Head of caudate nucleus (tissue), 42 donors: Measurements from ENCODE around the gene ZDHHC14.
A peak's percentile ranks its signal among the peaks of the same experiment; 100 is the strongest.

Experiments used
- DNase-seq, 42 donors: peaks; one replicate each; pipeline versions ENCODE4 v3.0.0 to v3.0.0-alpha.2; 2020 to 2021; ENCODE audit warnings: mixed read lengths in 7 of 42
- intact Hi-C: fragments of 100-400 bp; cut with DNase I; formaldehyde crosslinking; loops from one replicate; pipeline ENCODE4 v1.15.0; 2022

ZDHHC14 gene

DNA sequence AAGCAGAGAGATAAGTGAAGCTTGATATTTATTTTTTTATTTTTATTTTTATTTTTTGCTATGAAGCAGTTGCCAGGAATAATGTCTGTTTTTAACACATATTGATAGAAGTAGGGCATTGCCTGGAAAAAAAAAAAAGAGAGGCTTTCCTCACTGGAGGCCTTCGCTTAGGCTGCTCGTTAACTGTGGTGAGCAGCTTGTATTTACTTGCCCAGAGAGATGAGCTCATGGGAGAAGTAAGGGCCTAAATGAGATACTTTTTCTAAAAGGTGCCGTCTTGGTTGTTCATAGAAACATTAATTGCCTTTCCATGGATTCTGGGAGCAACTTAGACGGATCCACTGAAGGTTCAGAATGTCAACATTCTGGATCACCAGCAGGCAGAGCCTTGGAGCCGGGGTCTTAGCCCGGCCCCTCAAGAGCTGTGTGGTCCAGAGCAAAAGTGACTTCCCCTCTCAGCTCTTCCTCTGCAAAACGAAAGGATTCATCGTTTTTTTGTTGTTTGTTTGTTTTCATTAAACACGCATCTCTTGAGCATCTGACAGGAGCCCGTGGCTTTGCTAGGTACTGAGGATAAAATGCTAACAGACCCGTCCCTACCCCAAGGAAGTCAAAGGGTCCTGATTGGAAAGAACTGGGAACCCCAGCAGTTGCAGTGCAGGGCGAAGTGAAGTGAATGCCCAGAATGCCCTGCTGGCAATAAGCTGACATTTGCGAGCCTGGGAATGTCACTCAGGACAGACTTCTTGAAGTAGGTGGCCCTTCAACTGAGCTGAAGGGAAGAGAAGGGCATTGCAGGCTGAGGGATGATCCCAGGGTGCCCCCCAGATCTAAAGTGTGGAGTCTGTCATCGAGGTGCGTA, 138.5 kb downstream of the ZDHHC14 start:
- DNase-seq: no peak
- intact Hi-C loops: no loop called here

DNA sequence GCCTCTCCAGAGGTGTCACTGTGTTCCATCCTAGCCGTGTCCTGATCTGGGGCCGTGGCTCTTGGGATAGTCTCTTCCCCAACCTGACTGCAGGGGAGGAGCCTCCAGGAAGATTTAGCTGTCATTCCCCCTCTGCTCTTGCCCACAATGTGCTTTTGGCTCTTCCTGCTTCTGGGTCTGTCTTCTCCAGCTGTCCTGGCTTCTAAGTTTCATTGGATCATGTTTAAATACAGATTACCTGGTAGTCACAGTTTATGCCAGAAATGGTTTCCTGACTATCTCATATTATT, 139.1 kb downstream of the ZDHHC14 start:
- intact Hi-C loops: no loop called here
- no peak for DNase-seq

DNA sequence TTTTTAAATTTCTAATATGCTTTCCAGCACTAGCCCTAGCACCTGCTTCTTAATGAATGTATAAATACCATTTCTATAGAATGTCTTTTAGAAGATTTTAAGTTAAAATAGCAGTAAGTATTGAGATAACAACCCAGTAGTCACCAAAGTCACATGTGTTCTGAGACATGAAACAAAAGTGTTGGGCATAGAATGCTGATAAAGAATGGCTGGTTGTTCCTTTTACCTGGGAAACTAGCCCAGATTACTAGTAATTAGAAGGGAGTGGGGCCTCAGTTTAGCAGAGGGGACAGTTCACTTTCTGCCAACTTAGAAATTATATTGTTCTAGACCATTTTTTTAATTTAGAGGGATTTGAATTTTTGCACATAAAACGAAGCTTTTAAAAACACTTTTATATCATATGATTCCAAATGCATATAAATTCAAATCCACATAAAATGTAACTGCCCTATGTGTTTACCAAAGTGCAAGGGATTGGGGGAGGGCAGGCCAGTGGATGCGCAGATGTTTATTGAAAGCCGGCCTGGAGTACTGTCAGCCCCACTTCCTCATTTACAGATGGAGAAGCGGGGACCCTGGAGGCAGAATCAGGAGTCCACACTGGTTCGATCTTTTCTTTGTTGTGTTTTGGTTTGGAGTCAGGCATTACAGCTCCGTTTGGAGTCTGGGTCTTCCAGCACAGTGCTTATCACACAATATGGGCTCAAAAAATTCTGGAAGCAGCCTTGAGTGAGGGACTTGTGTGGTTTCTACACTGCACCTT, 139.8 kb downstream of the ZDHHC14 start:
- intact Hi-C loops: no loop called here

DNA sequence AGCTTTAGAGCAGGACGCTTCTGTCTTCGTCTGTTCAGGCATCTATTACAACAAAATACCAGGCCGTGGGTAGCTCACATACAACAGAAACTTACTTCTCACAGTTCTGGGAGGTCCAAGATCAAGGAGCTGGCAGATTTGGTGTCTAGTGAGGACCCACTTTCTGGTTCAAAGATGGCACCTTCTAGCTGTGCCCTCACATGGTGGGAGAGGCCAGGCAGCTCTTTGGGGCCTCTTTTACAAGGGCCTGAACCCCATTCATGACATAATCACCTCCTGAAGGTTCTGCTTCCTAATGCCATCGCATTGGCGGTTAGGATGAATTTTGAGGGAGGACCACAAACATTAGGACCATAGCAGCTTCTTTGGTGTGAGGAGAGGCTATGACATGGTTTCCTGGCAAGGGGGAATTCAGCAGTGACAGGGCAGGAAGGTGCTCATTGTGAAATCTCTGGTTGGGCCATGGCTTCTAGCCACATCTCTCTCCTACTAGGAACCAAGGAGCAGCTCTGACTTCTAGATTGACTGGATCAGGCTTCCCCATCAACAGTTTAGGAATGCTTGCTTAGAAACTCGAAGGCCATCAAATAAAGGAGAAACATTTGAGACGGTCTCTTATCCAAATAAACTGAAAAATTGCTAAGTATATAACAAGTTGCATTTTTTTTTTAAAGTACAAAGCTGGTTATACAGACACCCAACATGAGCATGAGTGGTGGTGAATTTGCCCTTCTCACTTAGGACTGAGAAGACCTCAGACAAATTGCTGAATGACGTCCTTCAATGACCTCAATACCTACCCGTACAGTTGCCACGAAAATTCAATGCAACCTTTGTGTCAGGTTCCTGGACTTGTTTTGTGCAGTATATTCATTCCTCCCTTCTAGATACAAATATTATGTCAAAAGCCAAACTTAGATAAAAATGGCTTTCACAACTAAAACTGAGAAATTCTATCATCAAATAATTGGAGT, 140.7 kb downstream of the ZDHHC14 start:
- intact Hi-C loops: no loop called here
- DNase-seq: no peak

More for the DNA sequence above, 139.8 kb downstream of the ZDHHC14 start:
- peak in 5 of 42 donors; percentile 20 to 41 (median 24) for DNase-seq

DNA sequence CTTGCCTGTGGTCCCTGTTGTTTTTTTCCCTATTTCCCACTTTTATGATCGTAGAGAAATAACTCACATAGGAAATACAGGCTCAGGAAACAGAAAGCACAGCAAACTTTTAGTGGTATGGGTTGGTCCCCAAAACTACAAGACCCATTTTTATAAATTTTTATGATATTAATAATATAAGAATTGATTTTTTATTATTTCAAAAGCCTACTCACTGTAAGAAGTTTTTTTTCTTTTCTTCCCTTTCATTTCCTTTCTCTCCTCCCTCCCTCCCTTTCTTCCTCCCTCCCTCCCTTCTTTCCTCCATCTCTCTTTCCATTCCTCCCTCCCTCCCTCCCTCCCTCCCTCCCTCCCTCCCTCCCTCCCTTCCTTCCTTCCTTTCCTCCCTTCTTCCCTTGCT, 141.5 kb downstream of the ZDHHC14 start:
- intact Hi-C loops: no loop called here
- no peak for DNase-seq

DNA sequence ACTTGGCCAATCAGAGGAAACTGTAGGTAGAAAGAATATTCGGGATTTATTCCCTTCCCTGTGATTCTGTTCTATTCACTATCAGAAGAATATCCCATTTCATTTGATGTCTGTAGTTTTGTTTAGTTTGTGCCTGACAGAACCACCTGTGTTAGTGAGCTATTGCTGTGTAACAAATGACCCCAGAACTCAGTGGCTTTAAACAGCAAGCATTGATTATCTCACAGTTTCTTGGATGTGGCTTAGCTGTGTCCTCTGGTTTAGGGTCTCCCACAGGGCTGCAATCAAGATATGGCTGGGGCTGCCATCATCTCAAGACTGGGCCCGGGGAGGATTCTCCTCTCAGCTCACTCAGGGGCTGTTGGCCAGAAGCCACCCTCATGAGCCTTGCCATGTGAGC, 143.7 kb downstream of the ZDHHC14 start:
- intact Hi-C loops: no loop called here
- DNase-seq: no peak

DNA sequence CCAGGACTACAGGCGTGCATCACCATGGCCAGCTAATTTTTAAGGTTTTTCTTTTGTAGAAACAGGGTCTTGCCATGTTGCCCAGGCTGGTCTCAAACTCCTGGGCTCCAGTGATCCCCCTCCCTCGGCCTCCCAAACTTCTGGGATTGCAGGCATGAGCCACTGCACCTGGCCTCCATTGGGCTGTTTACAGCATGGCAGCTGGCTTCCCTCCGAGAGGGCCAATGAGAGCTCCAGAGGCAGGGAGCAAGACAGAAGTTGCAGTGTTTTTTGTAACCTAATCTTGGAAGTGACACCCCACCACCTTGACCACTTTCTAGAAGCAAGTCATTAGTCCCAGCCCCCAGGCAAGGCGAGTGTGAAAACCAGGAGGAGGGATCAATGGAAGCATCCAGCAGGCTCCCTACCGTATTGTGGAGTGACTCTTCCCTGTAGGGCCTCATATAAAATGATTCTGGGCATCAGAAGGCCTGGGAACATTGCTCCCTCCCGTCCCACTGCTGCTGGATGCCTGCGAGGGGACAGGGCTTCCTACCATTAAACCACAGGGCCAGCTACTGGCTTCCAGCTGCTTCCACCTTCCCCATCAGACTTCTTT, 144.4 kb downstream of the ZDHHC14 start:
- no peak for DNase-seq
- intact Hi-C loops: no loop called here

DNA sequence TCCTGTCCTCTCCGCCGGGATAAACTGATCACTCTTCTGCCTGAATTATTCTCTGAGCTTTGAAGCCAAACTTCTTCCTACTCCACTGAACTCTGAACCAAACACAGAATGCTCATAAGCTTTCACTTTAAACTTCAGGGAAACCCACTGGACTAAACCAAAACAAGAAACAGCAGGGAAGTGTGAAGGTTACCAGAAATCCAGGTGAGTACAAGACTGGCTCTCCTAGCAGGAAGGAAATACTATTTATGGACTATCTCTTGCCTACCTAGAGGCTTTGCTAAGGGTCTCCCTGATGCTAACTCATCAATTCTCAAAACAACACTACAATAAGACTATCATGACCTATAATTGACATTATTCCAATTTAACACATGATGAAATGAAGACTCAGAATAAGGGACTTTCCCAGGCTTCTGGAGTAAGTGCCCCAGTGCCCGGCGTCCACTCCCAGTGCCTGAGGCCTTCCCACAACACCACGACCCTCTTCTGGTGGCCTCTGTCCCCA, 145.0 kb downstream of the ZDHHC14 start:
- DNase-seq: no peak
- intact Hi-C loops: no loop called here

DNA sequence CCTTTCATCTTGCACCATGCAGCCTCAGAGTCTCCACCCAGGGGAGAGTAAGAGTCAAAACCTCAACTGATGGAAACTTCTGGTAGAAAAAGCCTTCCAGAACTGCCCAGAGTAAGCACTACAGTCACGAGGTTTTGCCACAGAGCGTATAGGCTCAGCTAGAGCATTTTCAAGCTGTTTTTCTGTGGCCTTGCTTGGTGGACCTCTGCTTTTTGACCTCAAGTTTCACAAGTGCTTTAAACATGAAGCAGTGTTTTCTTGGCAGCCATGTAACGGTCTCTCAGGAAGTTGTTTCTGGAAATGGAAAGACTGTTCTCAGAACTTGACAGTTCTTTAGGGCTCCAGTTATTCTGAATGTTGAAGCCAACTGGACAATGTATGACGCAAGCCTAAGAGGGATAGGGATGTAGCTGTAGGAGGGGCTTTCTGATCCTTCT, 146.5 kb downstream of the ZDHHC14 start:
- intact Hi-C loops: no loop called here
- no peak for DNase-seq

DNA sequence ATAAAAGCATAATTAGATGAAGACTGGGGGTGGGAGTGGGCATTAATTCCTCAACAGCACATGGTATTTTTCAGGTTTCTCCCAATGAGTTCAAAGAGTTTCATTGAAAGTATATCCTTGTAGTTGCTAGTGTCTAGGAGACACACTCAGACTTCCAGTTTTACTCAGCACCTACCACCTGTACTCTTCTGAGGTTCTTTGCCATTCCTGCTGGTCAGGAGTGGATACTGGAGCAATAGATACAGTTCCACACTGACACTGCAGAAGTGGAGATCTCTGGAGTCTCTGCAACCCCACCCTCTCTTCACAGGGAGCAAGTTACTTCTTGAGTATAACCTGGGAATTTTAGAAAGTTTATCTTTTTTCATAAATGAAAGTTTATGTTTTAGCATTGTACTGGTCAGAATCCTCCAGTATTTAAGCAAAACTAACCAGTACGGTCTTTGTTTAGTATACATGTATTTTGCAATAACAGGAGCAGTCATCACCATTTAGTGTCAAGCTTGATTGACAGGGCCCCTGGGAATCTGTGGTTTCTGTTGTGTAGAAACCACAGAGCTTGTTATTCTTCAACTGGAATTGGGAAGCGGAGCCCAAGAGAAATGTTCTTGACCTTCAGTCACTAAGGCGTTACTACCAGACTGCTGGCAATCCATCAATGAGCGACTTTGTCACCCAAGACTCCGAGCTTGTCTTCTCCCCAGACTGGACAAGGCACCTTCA, 148.1 kb downstream of the ZDHHC14 start:
- no peak for DNase-seq
- intact Hi-C loops: no loop called here

DNA sequence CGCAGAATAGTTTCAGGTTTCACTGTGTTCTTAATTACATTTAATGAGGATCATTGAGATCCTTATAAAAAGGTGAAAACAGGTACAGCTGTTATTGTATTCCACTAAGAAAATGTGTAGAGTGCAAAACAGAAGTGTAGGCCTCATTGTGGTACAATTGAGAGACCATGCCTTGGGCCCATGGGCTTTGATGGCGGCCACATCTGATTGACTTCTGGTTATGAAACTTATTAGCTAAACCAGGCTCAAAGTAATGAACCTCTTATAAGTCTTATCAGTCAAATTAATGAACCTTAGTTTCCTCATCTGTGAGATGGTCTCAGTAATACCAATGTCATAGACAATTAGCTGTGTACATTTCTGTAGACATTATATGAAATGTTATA, 148.7 kb downstream of the ZDHHC14 start:
- DNase-seq: no peak
- intact Hi-C loops: no loop called here

DNA sequence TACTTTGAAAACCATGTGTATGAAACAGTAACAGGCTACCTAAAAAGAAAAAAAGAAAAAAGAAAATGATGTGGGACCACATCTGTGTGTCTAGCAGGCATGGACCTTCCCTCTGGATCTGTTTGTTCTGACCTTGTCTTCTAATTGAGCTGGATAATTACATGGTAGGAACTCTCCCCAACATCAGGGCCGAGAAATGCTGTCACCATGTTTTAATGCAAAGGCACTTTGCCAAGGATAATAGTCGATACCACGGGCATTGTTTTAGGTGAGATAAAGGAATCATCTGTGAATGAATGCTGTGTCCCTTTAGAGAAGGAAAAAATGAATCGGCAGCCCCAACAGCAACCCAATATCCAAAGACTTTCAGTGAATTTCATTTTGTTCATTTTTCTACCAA, 149.1 kb downstream of the ZDHHC14 start:
- intact Hi-C loops: no loop called here
- DNase-seq: no peak

DNA sequence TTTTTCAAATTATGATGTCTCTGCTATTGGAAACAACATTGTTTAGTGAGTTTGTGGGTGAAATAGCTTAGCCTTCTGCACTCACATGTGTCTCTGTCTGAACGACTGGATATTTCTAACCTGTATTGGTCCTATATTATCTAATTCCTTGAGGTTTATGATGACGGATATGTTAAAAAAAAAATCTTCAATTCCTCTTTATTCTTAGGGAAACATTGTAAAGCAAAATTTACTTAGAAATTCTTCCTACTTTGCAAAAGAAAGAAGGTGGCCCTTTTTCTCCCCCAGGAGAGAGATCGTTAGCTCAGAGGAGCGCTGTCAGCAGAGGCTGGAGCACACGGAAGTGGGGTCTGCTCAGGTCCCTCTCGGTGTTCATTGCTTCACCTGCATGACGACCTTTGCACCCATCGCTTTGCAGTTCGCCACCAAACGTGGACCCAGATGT, 149.8 kb downstream of the ZDHHC14 start:
- DNase-seq: no peak
- intact Hi-C loops: no loop called here

DNA sequence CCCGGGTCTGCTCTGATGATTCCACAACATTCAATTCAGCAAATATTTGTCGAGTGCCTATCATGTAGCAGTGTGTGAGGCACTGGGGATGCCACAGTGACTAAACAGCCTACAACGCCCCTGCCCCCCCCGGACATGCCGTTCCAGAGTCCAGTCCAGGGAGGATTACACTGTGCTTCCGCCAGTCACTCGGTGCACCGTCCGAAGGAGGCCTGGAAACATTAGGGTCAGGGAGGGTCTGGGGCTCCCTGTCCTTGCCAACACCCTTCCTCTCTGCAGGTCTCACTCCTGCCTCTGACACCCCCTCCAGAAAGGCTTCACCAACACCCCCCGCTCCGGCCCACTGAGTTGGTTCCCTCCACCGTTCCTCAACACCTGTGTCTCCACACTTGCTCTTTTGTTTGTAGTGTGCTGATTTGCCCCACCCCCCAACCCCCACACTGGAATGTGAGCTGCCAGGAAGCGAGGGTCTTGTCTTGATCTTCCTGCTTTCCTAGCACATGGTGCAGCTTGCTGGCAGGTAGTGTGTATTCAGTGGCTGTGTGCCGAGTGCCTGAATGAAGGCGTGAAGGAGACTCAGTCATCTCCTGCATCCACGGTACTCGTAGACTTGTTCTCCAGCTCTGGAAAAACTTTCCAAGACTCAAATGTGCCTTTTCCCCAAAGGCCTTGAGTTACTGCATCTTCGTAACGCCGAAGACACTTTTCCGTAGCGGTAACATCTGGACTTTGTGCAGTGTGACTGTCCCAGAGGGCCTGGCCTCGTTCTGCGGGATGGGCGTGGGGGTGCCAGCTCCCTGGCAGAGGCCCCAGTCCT, 150.4 kb downstream of the ZDHHC14 start:
- intact Hi-C loops: no loop called here
- DNase-seq: no peak

DNA sequence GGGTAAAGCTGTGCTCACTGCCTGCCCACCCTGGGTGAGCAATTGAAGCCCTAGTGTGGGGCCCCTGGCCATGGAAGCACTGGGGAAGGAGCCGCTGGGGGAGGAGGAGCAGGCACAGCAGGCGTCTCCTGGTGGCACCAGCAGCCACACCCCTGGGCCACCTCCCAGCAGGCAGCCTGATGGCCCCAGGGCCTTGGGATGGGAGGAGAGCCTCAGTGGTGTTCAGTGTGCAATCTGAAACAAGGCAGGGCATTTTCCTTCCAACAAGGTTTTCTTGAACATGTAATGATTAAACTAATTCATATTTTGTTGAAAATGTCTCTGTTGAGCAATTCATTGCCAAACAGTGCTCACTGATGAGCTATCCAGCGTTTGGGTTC, 151.0 kb downstream of the ZDHHC14 start:
- DNase-seq: no peak

DNA sequence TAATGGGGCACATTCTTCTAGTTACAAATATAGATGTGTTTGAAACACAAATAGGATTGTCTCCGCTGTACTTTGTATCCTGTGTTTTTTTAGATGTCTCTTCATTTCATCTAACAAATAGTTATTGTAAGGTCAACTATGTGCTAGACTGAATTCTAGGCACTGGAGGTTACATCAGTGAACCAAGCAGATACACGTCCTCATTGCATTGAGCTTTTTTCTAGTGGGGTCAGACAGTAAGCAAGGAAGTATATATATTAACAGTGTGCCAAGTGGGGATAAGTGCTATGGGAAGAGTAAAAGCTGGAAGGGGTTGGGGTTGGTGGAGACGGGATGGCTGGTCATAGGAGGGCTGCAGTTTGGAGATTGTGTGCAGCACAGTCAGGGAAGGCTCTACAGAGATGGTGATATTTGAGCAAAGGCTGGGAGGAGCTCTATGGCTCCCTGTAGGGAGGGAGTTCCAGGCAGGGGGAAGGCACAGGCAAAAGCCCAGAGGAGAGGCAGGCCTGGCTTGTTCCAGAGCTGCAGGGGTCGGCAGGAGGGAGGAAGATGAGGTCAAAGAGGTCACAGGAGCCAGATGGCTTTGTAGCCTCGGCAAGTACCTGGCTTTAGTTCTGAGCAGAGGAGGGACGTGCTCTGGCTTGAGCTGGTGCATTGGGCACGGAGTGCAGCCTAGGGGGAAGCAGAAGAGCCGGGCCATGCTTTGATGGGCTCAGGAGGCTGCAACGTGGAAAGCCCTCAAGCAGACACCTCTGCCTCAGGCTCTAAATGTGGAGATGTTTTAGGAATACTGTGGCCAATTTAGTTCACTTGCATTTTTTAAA, 152.3 kb downstream of the ZDHHC14 start:
- no peak for DNase-seq
- intact Hi-C loops: no loop called here

More for the DNA sequence above, 151.0 kb downstream of the ZDHHC14 start:
- intact Hi-C loops: no loop called here
